GM12878 (cell line): Measurements from ENCODE around the gene EIF5B. TPM values are rescaled to one million over a fixed set of nuclear protein-coding genes. Genes with fewer than 3 reads are reported as not detected.

ENCODE experiments used
- ATAC-seq: fragments of 200-7000 bp; cut with Tn5 transposase; 3 replicates; pipeline ENCODE4 v1.9.1; 2020; ENCODE audit warnings: mild to moderate bottlenecking, moderate library complexity
- BruUV-seq: library from RNA; stranded (reverse); fragments of 400-500 nt; replicated peaks from 2 replicates; lab custom pipeline; 2021; lab: Mats Ljungman, UMichigan
- CTCF ChIA-PET: fragments of 300-600 bp; sonication (Branson Sonifier 250); formaldehyde crosslinking; extraction: SDS; loops from one replicate; lab custom pipeline; 2021; ENCODE audit warnings: inconsistent platforms; lab: Yijun Ruan, JAX
- POLR2A ChIA-PET: fragments of 350-600 bp; formaldehyde crosslinking; extraction: SDS; loops from one replicate; lab custom pipeline; 2021; ENCODE audit warnings: inconsistent platforms; lab: Charles Lee
- RAD21 ChIA-PET: fragments of 300-600 bp; sonication (Branson Sonifier 250); formaldehyde crosslinking; loops from one replicate; lab custom pipeline; 2023; ENCODE audit warnings: antibody characterized with exemption; ENCODE audit not compliant: unreplicated experiment; lab: Charles Lee
- SMC1A ChIA-PET: fragments of 300-600 bp; sonication (Branson Sonifier 250); formaldehyde crosslinking; loops from one replicate; lab custom pipeline; 2023; ENCODE audit not compliant: unreplicated experiment, uncharacterized antibody; lab: Charles Lee
- DNase-seq: peaks from one replicate; pipeline ENCODE4 v3.0.0-alpha.2; 2011; ENCODE audit warnings: low read depth, low spot score
- FAIRE-seq: peaks from 3 replicates; lab custom pipeline; 2011; peaks lifted over from hg19 to GRCh38; lab: Jason Lieb, UNC
- H2AFZ ChIP-seq: 2 replicates; pipeline ENCODE4 v1.6.0; 2011; ENCODE audit warnings: low read depth, low read length, control low read depth; ENCODE audit not compliant: control insufficient read depth
- H3K27ac ChIP-seq: 2 replicates; pipeline ENCODE4 v1.5.1; 2011; ENCODE audit warnings: control low read depth; ENCODE audit not compliant: control insufficient read depth, insufficient read depth
- H3K27me3 ChIP-seq, 2 experiments: replicated peaks in 1 of 2; 2 replicates each; pipeline versions ENCODE4 v1.6.0 to v1.6.1; 2011; ENCODE audit warnings: low read length in 1 of 2; ENCODE audit not compliant: control insufficient read depth in 2 of 2, insufficient read depth in 2 of 2
- H3K36me3 ChIP-seq, 2 experiments: 2 replicates each; pipeline ENCODE4 v1.5.1; 2011; ENCODE audit warnings: low read length in 1 of 2; ENCODE audit not compliant: control insufficient read depth in 2 of 2, insufficient read depth in 2 of 2
- H3K4me1 ChIP-seq: 2 replicates; pipeline ENCODE4 v1.6.1; 2011; ENCODE audit warnings: mild to moderate bottlenecking, low read length, moderate library complexity, mixed read lengths; ENCODE audit not compliant: control insufficient read depth, insufficient read depth
- H3K4me2 ChIP-seq: 2 replicates; pipeline ENCODE4 v1.6.0; 2011; ENCODE audit warnings: control low read depth; ENCODE audit not compliant: control insufficient read depth, insufficient read depth
- H3K4me3 ChIP-seq: fragments of 200-600 bp; sonication (generic); 2 replicates; pipeline ENCODE4 v1.5.1; 2016
- H3K79me2 ChIP-seq: 2 replicates; pipeline ENCODE4 v1.6.0; 2011; ENCODE audit warnings: low read length; ENCODE audit not compliant: control insufficient read depth, insufficient read depth
- H3K9ac ChIP-seq: 2 replicates; pipeline ENCODE4 v1.8.0; 2011; ENCODE audit warnings: low read length, control low read depth, mixed read lengths; ENCODE audit not compliant: control insufficient read depth, insufficient read depth
- H3K9me3 ChIP-seq: replicated peaks from 3 replicates; pipeline ENCODE4 v1.5.1; 2011; ENCODE audit warnings: mild to moderate bottlenecking, low read length; ENCODE audit not compliant: control insufficient read depth, insufficient read depth
- H4K20me1 ChIP-seq: 2 replicates; pipeline ENCODE4 v1.6.0; 2011; ENCODE audit not compliant: control insufficient read depth, insufficient read depth
- BACH1 ChIP-seq: fragments of 450-650 bp; IDR thresholded peaks from 2 replicates; pipeline ENCODE4 v1.6.1; 2017; ENCODE audit warnings: mild to moderate bottlenecking, borderline replicate concordance
- BCL11A ChIP-seq: IDR thresholded peaks from 2 replicates; pipeline ENCODE4 v1.6.1; 2011; ENCODE audit warnings: low read depth, low read length
- BRCA1 ChIP-seq: IDR thresholded peaks from 2 replicates; pipeline ENCODE4 v1.6.1; 2011; ENCODE audit warnings: low read depth, low read length, improper control_type of control experiment
- HDGF ChIP-seq: fragments of 450-650 bp; IDR thresholded peaks from 2 replicates; pipeline ENCODE4 v1.6.1; 2016; ENCODE audit warnings: antibody characterized with exemption
- MTA3 ChIP-seq: IDR thresholded peaks from 2 replicates; pipeline ENCODE4 v1.6.1; 2012; ENCODE audit warnings: low read length, inconsistent platforms, borderline replicate concordance
- MYB ChIP-seq: fragments of 150-350 bp; IDR thresholded peaks from 2 replicates; pipeline ENCODE4 v1.6.1; 2014; ENCODE audit warnings: mild to moderate bottlenecking, low read depth, low read length, borderline replicate concordance
- PML ChIP-seq: IDR thresholded peaks from 2 replicates; pipeline ENCODE4 v1.6.1; 2012; ENCODE audit warnings: low read length, inconsistent platforms
- RCOR1 ChIP-seq: conservative IDR thresholded peaks from 2 replicates; pipeline ENCODE4 v1.6.1; 2012; ENCODE audit warnings: low read depth, low read length, improper control_type of control experiment
- SMAD1 ChIP-seq: fragments of 450-650 bp; IDR thresholded peaks from 2 replicates; pipeline ENCODE4 v1.6.1; 2018; ENCODE audit warnings: mild to moderate bottlenecking, low read depth; ENCODE audit not compliant: partially characterized antibody
- SMARCA5 ChIP-seq: fragments of 450-650 bp; IDR thresholded peaks from 2 replicates; pipeline ENCODE4 v1.6.1; 2017; ENCODE audit warnings: mild to moderate bottlenecking
- ZNF274 ChIP-seq: IDR thresholded peaks from one replicate; pipeline ENCODE4 v1.8.0; 2011; ENCODE audit not compliant: insufficient read length, insufficient read depth
- ZSCAN29 ChIP-seq: fragments of 450-650 bp; IDR thresholded peaks from 2 replicates; pipeline ENCODE4 v1.6.1; 2017; ENCODE audit warnings: mild to moderate bottlenecking, moderate library complexity
- WGBS: methylation state at CpG from one replicate; pipeline ENCODE4 v1.1.6; 2016; ENCODE audit warnings: low lambda C conversion rate; ENCODE audit not compliant: insufficient replicate concordance, insufficient coverage; ENCODE audit errors: missing lambda C conversion rate; 5-methylcytosine and 5-hydroxymethylcytosine counted together
- in situ Hi-C: fragments of 300-500 bp; cut with MboI; formaldehyde crosslinking; loops from 9 replicates; pipeline ENCODE4 v1.14.3; 2018; ENCODE audit warnings: mixed read lengths
- intact Hi-C: fragments of 100-400 bp; cut with micrococcal nuclease; formaldehyde crosslinking; loops from one replicate; pipeline ENCODE4 v1.14.2; 2022; ENCODE audit not compliant: unreplicated experiment
- polyA plus RNA-seq, 11 experiments: library from polyadenylated mRNA; depleted of rRNA in 4 of 11; unstranded in 6 of 11; stranded (reverse) in 5 of 11; fragments of >200 nt; fragmentation: Nextera tagmentation in 4 of 11; fragmentation: Illumina TruSeq in 1 of 11; extraction: Ambion mirVana in 4 of 11; extraction: Trizol in 1 of 11; gene quantifications; 1 replicate in 1 of 11; 2 replicates in 10 of 11; pipeline versions ENCODE4 v1.2.1 to v1.2.3, GENCODE V29; 2011 to 2016; ENCODE audit warnings: inconsistent platforms in 2 of 11, missing spikeins in 2 of 11, low read depth in 1 of 11
- total RNA-seq, 4 experiments: library from RNA; depleted of rRNA in 3 of 4; stranded (reverse); fragments of >200 nt in 3 of 4; fragmentation: Illumina TruSeq in 1 of 4; extraction: Trizol in 1 of 4; gene quantifications; 2 replicates each; pipeline versions ENCODE4 v1.2.1 to v1.2.3, GENCODE V29; 2013 to 2021
- TF ChIP-seq, protein P1 (sequence below): IDR thresholded peaks from 2 replicates; pipeline ENCODE4 v1.6.1; 2011; ENCODE audit warnings: borderline replicate concordance, low read depth, mild to moderate bottlenecking, moderate library complexity, mixed read lengths, low read length; ENCODE audit not compliant: insufficient read depth; ENCODE audit errors: extremely low read length
- TF ChIP-seq, protein P2 (sequence below): fragments of 450-650 bp; IDR thresholded peaks from 2 replicates; pipeline ENCODE4 v1.6.1; 2017; ENCODE audit warnings: mild to moderate bottlenecking, moderate library complexity
- TF ChIP-seq, protein P3 (sequence below): fragments of 450-650 bp; IDR thresholded peaks from 2 replicates; pipeline ENCODE4 v1.6.1; 2016; ENCODE audit warnings: mild to moderate bottlenecking, moderate library complexity, borderline replicate concordance
- TF ChIP-seq, protein P4 (sequence below): IDR thresholded peaks from 2 replicates; pipeline ENCODE4 v1.6.1; 2012; ENCODE audit warnings: low read length, inconsistent platforms

EIF5B gene
- total and polyA plus RNA-seq, 10 of the 15 experiments (the other 5 are each of a cell fraction or from before 2014, with no cell fraction given): 21.7 to 119 (median 40.8) TPM

DNA sequence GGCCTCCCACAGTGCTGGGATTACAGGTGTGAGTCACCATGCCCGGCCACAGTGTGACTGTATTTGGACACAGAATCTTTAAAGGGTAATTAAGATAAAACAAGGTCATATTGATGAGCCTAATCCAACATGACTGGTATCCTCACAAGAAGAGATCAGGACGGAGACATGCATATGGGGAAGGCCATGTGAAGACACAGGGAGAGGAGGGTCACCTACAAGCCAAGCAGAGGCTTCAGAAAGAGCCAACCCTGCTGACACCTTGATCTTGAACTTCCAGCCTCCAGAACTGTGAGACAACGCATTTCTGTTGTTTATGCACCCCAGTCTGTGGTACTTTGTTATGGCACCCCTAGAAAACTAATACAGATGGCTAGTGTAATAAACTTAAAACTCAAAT lies 80.2 kb downstream of the EIF5B start:
- Histone ChIP-seq H3K9me3 (no peaks in the 10 kb centered on the region), H3K27me3 (no peaks in the 10 kb centered on the region), H3K27ac (no peak overlapping the region), H3K4me3 (no peak overlapping the region), H3K9ac (no peak overlapping the region), H3K79me2 (no peaks in the 10 kb centered on the region), H3K4me1 (no peaks in the 10 kb centered on the region), H3K4me2 (no peak overlapping the region), H3K36me3 (peaks cover 11 to 27% of the 10 kb centered on the region in 2 experiments), H2AFZ (no peak overlapping the region), H4K20me1 (no peaks in the 10 kb centered on the region)
- ChIA-PET POLR2A (interaction anchor here (0.6 to 0.7 kb wide), 2 partner anchors 28 to 48 kb away, joined by 3 read pairs; no protein-coding TSS in a partner anchor), CTCF (no interaction called here), RAD21 (no interaction called here), SMC1A (no interaction called here)
- in situ Hi-C loops: no loop called here
- BruUV-seq: no TSS peak
- FAIRE-seq (no peak), ATAC-seq (no peak), DNase-seq (no peak)
- WGBS: 98% methylated on average over 3 of the region's 3 CpGs
- no peak for TF ChIP-seq MTA3
- no peak for TF ChIP-seq PML
- TF ChIP-seq, protein P1, sequence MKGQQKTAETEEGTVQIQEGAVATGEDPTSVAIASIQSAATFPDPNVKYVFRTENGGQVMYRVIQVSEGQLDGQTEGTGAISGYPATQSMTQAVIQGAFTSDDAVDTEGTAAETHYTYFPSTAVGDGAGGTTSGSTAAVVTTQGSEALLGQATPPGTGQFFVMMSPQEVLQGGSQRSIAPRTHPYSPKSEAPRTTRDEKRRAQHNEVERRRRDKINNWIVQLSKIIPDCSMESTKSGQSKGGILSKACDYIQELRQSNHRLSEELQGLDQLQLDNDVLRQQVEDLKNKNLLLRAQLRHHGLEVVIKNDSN: no peak
- TF ChIP-seq, protein P2, sequence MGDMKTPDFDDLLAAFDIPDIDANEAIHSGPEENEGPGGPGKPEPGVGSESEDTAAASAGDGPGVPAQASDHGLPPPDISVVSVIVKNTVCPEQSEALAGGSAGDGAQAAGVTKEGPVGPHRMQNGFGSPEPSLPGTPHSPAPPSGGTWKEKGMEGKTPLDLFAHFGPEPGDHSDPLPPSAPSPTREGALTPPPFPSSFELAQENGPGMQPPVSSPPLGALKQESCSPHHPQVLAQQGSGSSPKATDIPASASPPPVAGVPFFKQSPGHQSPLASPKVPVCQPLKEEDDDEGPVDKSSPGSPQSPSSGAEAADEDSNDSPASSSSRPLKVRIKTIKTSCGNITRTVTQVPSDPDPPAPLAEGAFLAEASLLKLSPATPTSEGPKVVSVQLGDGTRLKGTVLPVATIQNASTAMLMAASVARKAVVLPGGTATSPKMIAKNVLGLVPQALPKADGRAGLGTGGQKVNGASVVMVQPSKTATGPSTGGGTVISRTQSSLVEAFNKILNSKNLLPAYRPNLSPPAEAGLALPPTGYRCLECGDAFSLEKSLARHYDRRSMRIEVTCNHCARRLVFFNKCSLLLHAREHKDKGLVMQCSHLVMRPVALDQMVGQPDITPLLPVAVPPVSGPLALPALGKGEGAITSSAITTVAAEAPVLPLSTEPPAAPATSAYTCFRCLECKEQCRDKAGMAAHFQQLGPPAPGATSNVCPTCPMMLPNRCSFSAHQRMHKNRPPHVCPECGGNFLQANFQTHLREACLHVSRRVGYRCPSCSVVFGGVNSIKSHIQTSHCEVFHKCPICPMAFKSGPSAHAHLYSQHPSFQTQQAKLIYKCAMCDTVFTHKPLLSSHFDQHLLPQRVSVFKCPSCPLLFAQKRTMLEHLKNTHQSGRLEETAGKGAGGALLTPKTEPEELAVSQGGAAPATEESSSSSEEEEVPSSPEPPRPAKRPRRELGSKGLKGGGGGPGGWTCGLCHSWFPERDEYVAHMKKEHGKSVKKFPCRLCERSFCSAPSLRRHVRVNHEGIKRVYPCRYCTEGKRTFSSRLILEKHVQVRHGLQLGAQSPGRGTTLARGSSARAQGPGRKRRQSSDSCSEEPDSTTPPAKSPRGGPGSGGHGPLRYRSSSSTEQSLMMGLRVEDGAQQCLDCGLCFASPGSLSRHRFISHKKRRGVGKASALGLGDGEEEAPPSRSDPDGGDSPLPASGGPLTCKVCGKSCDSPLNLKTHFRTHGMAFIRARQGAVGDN: no peak
- TF ChIP-seq, protein P3, sequence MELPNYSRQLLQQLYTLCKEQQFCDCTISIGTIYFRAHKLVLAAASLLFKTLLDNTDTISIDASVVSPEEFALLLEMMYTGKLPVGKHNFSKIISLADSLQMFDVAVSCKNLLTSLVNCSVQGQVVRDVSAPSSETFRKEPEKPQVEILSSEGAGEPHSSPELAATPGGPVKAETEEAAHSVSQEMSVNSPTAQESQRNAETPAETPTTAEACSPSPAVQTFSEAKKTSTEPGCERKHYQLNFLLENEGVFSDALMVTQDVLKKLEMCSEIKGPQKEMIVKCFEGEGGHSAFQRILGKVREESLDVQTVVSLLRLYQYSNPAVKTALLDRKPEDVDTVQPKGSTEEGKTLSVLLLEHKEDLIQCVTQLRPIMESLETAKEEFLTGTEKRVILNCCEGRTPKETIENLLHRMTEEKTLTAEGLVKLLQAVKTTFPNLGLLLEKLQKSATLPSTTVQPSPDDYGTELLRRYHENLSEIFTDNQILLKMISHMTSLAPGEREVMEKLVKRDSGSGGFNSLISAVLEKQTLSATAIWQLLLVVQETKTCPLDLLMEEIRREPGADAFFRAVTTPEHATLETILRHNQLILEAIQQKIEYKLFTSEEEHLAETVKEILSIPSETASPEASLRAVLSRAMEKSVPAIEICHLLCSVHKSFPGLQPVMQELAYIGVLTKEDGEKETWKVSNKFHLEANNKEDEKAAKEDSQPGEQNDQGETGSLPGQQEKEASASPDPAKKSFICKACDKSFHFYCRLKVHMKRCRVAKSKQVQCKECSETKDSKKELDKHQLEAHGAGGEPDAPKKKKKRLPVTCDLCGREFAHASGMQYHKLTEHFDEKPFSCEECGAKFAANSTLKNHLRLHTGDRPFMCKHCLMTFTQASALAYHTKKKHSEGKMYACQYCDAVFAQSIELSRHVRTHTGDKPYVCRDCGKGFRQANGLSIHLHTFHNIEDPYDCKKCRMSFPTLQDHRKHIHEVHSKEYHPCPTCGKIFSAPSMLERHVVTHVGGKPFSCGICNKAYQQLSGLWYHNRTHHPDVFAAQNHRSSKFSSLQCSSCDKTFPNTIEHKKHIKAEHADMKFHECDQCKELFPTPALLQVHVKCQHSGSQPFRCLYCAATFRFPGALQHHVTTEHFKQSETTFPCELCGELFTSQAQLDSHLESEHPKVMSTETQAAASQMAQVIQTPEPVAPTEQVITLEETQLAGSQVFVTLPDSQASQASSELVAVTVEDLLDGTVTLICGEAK: no peak
- TF ChIP-seq HDGF: no peak
- TF ChIP-seq BCL11A: no peak
- TF ChIP-seq BRCA1: no peak
- TF ChIP-seq SMAD1: no peak
- TF ChIP-seq, protein P4, sequence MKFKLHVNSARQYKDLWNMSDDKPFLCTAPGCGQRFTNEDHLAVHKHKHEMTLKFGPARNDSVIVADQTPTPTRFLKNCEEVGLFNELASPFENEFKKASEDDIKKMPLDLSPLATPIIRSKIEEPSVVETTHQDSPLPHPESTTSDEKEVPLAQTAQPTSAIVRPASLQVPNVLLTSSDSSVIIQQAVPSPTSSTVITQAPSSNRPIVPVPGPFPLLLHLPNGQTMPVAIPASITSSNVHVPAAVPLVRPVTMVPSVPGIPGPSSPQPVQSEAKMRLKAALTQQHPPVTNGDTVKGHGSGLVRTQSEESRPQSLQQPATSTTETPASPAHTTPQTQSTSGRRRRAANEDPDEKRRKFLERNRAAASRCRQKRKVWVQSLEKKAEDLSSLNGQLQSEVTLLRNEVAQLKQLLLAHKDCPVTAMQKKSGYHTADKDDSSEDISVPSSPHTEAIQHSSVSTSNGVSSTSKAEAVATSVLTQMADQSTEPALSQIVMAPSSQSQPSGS: no peak
- no peak for TF ChIP-seq BACH1
- TF ChIP-seq RCOR1: no peak
- no peak for TF ChIP-seq ZSCAN29
- no peak for TF ChIP-seq SMARCA5
- TF ChIP-seq ZNF274: no peak
- TF ChIP-seq MYB: no peak
- intact Hi-C loops: no loop called here
